GM20000 (cell line): Measurements from ENCODE around the gene GPBAR1.

ENCODE experiments used
- DNase-seq: peaks from one replicate; pipeline ENCODE4 v3.0.0; 2012; ENCODE audit warnings: low spot score
- TF ChIP-seq, protein P1 (sequence below): IDR thresholded peaks from 2 replicates; pipeline ENCODE4 v1.5.1; 2012; ENCODE audit warnings: mild to moderate bottlenecking, control low read depth; ENCODE audit errors: extremely low read depth, missing control alignments

Gene GPBAR1

DNA sequence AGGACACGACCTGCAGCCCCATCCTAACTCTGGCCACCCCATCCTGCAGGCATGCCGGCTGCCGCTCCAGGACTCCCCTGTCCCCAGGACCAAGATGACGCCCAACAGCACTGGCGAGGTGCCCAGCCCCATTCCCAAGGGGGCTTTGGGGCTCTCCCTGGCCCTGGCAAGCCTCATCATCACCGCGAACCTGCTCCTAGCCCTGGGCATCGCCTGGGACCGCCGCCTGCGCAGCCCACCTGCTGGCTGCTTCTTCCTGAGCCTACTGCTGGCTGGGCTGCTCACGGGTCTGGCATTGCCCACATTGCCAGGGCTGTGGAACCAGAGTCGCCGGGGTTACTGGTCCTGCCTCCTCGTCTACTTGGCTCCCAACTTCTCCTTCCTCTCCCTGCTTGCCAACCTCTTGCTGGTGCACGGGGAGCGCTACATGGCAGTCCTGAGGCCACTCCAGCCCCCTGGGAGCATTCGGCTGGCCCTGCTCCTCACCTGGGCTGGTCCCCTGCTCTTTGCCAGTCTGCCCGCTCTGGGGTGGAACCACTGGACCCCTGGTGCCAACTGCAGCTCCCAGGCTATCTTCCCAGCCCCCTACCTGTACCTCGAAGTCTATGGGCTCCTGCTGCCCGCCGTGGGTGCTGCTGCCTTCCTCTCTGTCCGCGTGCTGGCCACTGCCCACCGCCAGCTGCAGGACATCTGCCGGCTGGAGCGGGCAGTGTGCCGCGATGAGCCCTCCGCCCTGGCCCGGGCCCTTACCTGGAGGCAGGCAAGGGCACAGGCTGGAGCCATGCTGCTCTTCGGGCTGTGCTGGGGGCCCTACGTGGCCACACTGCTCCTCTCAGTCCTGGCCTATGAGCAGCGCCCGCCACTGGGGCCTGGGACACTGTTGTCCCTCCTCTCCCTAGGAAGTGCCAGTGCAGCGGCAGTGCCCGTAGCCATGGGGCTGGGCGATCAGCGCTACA lies 2.1 kb downstream of the GPBAR1 start:
- TF ChIP-seq, protein P1, sequence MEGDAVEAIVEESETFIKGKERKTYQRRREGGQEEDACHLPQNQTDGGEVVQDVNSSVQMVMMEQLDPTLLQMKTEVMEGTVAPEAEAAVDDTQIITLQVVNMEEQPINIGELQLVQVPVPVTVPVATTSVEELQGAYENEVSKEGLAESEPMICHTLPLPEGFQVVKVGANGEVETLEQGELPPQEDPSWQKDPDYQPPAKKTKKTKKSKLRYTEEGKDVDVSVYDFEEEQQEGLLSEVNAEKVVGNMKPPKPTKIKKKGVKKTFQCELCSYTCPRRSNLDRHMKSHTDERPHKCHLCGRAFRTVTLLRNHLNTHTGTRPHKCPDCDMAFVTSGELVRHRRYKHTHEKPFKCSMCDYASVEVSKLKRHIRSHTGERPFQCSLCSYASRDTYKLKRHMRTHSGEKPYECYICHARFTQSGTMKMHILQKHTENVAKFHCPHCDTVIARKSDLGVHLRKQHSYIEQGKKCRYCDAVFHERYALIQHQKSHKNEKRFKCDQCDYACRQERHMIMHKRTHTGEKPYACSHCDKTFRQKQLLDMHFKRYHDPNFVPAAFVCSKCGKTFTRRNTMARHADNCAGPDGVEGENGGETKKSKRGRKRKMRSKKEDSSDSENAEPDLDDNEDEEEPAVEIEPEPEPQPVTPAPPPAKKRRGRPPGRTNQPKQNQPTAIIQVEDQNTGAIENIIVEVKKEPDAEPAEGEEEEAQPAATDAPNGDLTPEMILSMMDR = no peak
- DNase-seq = no peak

DNA sequence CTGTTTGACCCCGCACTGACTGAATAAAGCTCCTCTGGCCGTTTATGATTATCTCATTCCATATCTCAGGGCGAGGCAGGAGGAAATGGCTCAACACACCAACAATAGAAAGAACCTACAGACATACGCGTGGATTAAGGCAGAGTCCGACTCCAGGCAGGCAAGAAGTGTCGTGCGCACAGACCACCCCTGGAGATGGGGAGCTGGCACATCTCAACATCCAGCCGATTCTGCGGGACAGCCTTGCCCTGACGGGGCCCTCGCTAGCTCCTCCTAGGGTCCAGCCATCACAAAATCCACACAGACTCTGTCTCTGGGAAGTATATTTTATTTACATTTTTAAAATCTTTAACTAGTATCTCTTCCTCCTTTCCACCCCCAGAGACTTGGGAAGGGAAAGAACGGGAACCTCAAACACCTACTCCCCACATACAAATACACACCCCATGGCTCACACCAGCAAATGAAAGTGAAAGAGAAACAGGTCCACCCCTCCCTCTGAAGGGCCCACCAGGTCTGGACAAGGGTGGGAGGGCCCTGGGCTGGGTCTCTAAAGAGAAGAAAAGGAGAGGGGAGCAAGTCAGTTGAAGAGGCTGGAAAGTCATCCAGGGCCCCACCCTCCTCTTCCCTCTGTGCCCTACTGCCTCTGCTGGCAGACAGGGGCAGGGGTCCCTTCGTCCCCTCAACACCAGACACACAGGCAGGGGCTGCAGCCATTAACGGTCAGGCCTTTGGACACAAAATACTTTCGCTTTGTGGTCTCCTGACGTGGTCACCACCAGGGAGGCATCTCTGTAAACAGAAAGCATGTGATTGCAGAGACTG lies 3.2 kb downstream of the GPBAR1 start:
- DNase-seq = no peak
- TF ChIP-seq, protein P1 = no peak

- no peak for DNase-seq
- TF ChIP-seq, protein P1 = no peak
These were observed 4.2 kb downstream of the GPBAR1 start for GRCh38 chr2:218264773-218265561.

- no peak for DNase-seq
- TF ChIP-seq, protein P1 = no peak
These were observed 4.8 kb downstream of the GPBAR1 start for GRCh38 chr2:218265626-218266025.

- no peak for DNase-seq
- TF ChIP-seq, protein P1 = no peak
These were observed 5.6 kb downstream of the GPBAR1 start for GRCh38 chr2:218266316-218266979.

DNA sequence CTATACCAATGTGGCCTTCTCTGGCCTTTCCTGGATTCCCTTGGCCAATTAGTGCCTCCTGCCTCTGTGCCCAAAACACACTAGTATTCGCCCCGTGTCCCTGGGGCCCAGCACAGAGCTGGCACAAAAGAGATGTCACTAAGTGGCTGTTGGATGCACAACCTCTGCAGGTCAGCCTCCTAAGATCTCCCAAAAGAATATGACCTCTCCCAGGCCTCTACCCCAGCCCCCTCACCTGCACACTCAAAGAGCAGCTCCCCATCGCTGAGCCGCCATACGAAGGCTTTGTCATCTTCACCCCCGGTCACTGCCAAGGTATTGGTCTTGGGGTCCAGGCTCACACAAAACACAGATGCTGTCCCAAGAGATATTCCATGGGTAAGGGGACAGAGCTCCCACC lies 6.4 kb downstream of the GPBAR1 start:
- TF ChIP-seq, protein P1 = no peak
- DNase-seq = no peak
